Measurements from ENCODE around the gene SYT8.
"Not testable (repeated sequence)": the region's sequence is repeated elsewhere in the genome, so short reads cannot be mapped to it uniquely, and the experiment has no call there.

SYT8 gene

GRCh38 chr11:1862588-1863351 is 28.0 kb downstream of the SYT8 start:
- no peak for DNase-seq

GRCh38 chr11:1863352-1864216 is 28.8 kb downstream of the SYT8 start:
- no peak for DNase-seq

DNA sequence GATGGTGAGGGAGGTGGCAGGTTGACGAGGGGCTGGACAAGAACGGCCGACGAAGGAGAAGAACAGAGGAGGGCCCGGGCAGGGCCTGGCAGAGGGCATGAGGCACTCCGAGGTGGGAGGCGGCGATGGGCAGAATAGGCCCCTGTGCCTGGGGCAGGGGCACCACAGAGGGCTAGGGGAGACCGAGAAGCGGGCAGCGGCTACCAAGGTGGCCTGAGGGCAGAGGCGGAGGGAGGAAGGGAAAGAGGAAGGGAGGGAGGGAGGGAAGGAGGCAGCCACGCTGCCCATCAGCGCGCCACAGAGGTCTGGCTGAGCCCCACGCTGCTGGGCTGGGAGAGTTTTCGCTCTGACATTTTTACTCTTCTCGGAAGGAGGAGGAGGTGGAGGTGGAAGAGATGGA is 29.4 kb downstream of the SYT8 start:
- no peak for DNase-seq

DNA sequence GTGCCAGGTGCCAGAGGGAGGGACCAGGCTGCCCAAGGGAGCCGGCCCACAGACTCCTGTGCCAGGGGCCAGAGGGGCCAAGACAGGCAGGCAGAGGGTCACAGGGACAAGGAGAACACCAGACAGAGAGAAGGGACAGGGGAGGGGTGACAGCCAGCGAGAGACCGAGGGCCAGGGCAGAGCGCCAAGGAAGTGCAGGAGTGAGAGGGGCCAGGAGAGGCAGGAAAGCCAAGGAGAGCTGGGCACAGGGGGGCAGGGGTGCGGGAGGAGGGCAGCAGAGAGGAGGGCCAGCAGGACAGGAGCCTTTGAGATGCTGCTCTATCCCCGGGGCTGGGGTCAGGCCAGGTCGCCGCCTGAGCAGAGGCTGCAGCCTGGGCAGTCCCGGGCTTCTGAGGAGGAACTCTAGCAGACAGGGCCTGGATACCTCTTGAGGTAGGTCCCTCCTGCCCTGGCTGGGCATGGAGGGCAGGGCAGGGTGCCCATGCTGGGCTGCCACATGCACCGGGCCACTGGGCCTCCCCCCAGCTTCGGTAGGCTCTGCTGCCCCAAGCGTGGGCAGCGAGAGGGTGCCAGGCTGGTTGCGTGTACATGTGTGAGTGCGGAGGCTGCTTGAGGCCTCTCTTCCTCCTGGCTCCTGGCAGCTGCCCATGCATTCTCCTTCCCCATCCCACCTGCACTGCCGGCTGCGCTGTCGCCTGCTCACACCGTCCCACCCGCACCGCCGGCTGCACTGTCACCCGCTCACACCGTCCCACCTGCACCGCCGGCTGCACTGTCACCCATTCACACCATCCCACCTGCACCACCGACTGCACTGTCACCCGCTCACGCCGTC is 30.3 kb downstream of the SYT8 start:
- DNase-seq: no peak

- DNase-seq: no peak
Measured at GRCh38 chr11:1866226-1866625, 31.4 kb downstream of the SYT8 start.

DNA sequence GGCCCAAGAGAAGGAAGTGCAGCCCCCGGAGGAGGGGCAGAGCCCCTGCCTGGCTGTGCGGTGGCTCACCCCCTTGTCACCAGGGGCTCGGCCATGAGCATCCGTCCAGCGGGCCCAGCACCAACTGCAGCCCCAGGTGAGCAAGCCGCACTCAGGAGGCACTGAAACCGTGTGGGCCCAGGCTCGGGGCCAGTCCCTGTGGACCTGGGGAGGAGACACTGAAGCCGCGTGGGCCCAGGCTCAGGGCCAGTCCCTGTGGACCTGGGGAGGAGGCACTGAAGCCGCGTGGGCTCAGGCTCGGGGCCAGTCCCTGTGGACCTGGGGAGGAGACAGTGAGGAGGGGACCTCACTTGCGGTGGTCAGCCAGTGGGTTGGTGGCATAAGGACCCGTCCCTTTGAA is 32.0 kb downstream of the SYT8 start:
- no peak for DNase-seq

DNA sequence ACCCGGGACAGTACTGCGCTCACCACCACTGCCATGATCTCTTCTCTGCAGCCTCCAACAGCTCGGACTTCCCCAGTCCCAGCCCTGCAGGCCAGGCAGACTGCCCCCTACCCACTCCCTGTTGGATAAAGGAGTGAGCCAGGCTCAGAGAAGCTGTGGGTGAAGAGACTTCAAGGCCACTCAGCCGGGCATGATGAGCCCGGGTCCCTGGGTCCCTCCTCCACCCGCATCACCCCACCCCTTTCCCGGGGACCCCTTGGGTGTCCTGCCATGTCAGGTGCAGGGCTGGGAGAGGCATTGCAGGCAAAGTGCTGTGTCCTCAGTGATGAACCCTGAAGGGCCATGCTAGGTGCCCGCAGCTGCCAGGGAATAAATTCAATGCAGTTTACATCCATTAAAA is 32.6 kb downstream of the SYT8 start:
- DNase-seq: no peak

DNA sequence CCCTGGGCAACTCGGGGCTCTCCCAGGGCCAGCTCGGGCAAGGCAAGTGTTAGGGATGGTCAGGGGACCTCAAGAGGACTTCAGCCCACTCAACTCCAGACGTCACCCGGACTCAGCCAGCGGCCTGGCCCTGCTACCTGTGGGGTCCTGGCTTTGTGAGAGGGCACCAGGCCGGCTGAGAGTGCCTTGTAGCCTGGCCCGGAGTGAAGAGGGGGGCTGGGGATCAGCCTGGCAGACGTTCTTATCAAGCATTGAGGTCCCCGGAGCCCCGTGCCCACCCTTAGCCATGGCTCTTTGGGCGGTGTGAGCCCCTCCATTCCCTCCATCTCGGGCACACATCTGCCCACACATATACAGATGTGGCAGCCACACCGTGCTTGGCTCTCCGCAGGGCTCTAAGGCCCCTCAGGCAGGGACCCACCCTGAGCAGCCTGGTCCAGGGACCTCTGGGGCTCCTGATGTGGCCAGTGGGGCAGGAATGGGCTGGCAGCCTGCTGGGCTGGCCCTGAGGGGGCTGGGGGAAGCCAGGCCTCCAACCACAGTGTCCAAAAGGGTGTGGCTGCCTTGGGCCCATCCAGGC is 33.4 kb downstream of the SYT8 start:
- no peak for DNase-seq

GRCh38 chr11:1868636-1869291 is 34.0 kb downstream of the SYT8 start:
- DNase-seq: no peak

DNA sequence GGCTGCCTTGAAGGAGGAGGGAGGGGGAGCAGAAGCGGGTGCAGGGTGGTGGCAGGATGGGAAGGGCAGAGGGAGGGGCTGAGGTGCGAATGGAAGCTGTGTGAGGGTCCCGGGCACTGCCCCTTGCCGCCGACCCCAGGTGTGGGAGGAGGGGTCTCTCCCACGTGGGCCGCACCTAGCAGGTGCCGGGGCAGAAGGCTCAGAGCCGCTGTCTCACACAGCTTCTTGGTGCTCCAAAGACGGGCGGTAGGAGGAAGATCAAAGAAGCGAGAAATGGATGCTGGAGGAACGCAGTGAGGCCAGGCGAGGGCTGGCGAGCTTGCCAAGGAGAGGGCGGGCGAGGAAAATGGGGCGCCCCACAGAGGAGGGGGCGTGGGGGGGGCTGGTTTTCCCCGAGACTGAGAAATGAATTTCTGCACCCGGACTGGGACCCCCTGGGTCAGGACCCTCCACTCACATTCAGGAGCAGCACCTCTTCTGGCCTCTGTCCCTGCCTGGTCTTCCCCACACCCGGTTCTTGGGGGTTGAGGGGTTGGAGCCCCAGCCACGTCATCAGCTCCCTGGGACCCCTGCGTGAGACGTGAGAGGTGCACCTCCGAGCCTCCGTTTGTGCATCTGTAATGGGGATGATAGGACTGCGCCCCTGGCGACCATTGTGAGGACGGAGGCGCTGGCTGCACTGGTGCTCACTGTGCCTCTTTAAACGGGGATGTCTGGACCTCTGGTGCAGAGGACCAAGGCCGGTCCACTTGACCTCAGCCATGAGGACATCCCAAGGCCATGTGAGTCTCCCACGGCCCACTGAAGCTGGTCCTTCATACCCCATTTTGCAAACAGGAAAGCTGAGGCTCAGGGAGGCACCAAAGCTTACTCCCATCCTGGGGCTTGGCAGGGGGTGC is 34.9 kb downstream of the SYT8 start:
- no peak for DNase-seq

DNA sequence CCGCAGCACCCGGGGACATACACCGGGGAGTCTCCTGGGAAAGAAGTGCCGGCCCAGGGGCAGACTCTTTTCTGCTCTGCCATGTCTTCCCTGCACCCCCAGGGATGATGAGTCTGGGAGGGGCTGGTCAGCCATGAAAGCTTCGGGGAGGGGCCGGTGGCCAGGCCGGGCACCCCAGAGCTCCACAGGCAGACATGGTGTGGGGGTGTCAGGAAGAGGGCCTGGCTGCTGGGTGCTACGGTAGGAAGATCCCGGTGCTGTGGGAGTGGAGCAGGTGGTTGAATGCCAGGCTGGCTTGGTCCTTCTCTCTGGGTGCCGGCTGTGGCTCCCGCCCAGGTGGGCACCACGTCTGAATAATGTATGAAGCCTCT is 35.5 kb downstream of the SYT8 start:
- no peak for DNase-seq

GRCh38 chr11:1870721-1871466 is 36.1 kb downstream of the SYT8 start:
- no peak for DNase-seq

GRCh38 chr11:1871531-1871930 is 36.7 kb downstream of the SYT8 start:
- no peak for DNase-seq

DNA sequence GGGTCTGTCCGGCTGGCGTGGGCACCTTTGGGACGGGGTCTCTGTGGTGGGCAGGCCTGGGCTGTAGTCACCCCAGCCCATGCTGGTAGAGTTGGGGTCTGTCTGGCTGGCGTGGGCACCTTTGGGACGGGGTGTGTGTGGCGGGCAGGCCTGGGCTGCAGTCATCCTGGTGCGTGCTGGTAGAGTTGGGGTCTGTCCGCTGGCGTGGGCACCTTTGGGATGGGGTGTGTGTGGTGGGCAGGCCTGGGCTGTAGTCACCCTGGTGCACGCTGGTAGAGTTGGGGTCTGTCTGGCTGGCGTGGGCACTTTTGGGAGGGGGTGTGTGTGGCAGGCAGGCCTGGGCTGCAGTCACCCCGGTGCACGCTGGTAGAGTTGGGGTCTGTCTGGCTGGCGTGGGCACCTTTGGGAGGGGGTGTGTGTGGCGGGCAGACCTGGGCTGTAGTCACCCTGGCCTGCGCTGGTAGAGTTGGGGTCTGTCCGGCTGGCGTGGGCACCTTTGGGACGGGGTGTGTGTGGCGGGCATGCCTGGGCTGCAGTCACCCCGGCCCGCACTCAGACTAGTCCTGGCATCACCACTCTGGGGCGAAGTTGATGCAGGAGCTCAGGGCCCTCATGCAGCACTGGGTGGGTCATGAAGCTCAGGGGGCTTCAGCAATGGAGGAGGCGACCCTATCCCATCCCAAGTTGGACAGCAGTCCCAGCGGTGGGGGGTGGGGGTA is 37.6 kb downstream of the SYT8 start:
- DNase-seq: no peak

GRCh38 chr11:1873048-1873812 is 38.4 kb downstream of the SYT8 start:
- DNase-seq: no peak

DNA sequence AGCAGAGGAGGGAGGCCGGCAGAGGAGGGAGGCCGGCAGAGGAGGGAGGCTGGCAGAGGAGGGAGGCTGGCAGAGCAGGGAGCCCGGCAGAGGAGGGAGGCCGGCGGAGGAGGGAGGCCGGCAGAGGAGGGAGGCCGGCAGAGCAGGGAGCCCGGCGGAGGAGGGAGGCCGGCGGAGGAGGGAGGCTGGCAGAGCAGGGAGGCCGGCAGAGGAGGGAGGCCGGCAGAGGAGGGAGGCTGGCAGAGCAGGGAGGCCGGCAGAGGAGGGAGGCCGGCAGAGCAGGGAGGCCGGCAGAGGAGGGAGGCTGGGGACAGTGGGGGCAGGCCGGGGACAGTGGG is 39.0 kb downstream of the SYT8 start:
- not testable (repeated sequence) for DNase-seq

DNA sequence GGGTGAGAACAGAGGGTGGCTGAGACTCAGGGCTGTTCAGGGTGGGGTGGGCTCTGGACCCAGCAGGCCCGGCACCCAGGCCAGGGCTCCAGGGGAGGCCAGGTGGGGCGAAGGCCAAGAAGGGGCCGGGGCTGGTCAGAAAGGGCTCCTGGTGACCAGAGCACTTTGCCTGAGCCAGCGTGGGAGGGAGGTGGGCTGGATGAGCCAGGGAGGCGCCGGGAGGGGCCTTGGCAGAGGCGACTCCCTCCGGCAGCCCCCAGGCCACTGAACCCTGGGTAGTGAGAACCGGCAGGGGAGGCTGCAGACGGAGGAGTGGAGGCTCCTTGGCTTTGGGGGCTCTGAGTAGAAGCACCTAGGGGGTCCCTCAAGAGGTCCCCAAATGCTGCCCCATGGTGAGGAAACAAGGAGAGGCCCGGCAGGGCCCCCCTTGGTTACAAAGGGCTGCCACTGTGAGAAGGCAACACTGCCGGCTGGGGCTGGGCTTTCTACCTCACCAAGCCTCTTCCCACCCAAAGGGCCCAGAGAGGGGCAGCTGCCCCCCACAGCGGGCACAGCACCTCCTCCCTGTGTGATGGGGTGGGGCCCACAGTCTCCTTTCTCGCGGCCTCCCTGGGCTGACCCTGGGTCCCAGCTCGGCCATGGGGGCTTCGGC is 39.8 kb downstream of the SYT8 start:
- DNase-seq: not testable (repeated sequence)

DNA sequence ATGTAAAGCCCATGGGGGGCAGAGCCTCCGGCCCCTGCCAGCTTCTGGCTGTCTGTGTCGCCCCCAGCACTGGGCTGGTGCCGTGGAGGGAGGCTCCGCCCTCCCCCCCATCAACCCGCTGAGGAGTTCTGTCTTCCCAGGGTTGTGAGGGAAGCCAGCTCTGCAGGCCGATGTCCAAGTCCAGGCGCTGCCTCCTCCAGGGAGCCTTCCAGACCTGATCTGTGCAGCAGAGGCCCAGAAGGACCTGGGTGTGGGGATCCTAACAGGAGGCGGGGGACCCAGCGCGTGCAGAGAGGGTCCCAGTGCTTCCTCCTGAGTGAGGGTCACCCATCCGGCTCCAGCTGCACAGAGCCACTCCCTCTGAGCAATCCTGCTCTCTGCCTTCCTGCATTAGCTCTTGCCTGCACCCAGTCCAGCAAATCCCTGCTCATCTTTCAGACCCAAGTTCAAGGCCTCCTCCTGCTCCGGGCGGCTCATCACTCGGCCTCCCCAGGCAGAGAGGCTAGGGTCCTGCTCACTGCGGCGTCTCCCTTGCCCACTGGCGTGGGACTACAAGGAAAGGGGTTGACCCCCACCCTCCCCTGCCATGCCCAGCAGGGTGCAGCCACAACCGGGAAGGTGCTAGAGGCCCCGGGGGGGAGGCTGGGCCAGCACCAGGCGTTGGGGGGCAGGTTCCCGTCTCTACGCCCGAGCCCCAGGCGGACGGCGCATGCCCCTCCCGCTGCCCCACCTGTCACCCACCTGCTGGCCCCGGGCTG is 40.5 kb downstream of the SYT8 start:
- DNase-seq: no peak
